ENCODE results near the gene TOMM34.

Gene TOMM34

DNA sequence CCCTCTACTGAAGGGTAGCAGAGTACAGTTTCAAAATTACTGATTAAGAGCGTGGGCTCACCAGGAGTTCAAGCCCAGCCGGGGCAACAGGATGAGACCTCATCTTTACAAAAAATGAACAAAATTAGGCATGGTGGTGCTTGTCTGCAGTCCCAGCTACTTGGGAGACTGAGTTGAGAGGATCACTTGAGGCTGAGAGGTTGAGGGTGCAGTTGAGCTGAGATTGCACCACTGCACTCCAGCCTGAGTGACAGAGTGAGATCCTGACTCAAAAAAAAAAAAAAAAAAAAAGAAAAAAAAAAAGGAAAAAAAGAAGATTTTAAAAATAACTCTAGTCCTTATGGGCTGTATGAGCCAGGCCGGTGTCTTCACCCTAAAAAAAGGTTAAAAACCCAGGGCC is 31.6 kb downstream of the TOMM34 start:
- DNase-seq = no peak

DNA sequence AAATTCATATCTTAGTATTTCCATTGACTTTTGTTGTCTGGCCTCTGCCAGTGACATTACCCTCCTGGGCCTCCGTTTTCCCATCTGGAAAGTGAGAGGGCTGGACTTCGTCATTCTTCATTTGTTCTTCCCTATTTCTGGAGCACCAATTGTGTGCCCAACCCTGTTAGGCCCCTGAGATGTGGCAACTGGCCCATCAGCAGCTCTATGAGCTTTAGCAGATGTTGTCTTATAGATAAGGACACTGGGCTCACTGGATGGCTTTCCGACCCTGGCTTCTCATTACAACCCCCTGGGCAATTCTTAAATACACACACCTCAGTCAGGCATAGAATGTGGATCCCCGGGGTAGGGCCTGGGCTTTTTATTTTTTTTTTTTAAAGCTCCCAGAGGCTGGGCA is 35.7 kb downstream of the TOMM34 start:
- no peak for DNase-seq

DNA sequence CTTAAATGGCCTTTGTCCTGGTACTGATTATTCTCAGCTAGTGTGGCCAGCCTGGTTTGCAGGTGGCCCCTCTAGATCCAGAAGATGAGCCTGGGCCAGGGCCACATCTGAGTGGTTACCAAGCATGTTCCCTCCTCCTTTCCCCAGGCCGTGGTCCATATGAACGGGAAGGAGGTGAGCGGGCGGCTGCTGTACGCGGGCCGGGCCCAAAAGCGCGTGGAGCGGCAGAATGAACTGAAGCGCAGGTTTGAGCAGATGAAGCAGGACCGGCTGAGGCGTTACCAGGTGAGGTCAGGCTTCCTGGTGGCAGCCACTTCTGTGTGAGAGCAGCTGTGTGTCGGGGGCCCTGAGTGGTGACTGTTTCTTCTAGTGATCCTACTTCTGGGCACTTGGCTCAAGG is 38.8 kb downstream of the TOMM34 start:
- no peak for DNase-seq

DNA sequence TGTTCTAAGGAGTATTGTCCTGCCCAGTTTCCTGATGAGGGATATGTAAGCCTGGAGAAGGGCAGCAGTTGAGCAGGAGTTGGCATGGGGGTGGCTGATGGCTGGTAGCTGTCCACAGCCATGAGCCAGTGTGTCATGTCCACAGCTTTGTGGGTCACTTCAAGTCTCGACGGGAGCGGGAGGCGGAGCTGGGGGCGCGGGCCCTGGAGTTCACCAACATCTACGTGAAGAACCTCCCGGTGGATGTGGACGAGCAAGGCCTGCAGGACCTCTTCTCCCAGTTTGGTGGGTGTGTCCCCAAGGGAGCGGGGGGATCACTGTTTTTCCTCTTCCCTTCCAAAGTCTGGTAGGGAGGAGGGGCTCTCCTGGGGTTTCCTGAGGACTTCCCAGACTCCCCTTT is 41.4 kb downstream of the TOMM34 start:
- no peak for DNase-seq

DNA sequence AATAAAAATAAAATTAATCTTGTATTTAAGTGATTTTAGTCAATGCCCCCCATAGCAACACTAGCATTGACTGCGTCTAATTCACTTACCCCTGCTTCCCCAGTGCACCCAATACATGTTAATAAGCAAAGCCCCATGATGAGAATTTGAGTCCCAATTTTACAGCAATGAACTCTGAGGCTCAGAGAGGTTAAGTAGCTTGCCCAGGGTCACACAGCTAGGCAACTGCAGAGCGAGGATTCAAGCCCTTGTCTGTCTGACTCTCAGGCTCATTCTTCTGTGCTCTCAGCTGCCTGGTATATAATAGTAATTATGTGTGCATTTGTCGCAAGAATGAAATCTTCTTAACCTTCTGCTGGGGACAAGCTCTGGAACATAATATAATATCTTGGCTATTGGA is 41.9 kb downstream of the TOMM34 start:
- DNase-seq = no peak

DNA sequence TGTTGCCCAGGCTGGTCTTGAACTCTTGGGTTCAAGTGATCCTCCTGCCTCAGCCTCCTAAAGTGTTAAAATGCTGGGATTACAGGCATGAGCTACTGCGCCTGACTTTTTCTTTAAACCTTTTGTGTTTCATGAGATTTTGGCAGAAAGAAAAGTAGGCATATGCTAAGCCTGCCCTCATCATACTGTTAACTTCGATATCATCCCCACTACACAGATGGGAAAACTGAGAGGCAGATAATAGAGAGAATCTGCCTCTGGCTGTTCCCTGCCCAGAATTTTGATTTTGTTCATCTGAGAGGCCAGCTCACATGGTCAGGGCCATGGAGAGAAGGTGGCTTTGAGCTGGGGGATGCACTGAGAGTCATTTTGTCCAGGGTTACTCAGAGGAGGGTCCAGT is 42.8 kb downstream of the TOMM34 start:
- DNase-seq = no peak

DNA sequence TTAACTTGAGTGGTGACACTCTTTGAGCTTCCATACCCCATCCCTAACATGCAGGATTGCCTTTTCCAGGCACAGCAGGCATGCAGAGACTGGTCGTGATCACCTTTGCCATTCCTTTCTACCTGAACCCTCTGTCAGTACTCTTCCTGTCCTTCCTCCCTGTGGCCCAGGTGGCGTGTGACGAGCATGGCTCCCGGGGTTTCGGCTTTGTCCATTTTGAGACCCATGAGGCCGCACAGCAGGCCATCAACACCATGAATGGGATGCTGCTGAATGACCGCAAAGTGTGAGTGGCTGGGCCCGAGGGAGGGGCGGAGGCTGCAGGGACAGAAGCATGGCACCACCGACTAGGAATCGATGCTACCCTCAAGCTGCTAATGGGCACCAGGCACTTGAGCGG is 43.6 kb downstream of the TOMM34 start:
- no peak for DNase-seq

DNA sequence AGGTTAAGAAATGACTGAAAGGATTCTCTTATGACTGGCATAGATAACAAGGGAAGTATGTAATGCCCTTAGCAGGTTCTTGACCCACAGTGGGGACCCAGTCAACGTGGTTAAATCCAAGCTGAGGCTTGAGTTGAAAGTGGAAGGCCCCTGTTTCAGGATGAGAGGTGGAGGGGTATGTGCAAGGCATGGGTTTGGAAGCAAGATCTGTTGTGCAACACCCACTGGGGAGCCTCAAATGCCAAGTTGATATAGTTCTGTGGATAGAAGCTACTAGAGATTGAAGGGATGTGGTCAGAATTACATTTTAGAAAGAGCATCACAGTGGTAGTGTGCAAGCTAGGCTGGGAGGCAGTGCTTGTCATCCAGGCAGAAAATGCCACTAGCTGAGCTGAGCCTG is 45.3 kb downstream of the TOMM34 start:
- DNase-seq = no peak

DNA sequence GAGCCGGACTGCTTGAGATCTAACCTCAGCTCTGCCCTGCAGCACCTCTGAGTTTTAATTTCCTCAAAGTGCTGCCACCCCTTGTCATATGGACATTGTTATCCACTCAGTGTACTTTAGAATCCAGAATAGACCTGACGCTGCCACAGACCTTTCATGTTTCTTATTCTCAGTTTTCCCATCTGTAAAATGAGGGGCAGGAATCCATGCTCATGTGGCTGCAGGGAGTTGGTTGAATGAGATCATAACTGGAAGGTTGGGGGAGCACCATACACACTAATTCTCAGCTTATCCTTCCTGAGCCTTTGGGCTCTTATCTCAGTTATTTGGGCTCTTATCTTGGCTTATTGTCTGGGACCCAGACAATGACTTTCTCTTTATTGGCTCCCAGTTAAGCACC is 48.0 kb downstream of the TOMM34 start:
- DNase-seq = no peak

DNA sequence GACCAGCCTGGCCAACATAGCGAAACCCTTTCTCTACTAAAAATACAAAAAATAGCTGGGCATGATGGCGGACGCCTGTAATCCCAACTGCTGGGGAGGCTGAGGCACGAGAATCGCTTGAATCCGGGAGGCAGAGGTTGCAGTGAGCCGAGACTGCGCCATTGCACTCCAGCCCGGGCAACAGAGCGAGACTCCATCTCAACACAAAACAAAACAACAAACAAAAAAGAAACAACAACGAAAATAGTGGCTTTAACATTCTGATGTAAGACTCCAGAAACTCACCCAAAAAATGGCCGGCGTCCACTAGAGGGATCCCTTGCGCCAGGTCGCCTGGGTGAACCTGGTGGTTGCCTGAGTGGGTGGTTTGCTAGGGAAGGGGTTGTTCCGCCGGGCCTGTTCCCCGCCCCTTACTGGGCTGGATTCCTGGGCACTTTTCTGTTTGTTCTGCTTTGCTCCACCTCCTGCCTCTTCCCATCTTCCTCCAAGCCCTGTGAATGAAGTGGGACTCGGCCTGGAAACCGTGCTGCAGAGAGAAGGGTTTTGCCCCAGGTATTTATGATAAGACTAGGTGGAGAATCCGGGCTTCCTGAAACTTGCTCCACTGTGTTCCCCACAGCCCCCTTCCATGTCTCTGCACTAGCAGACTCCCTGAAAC is 48.8 kb downstream of the TOMM34 start:
- DNase-seq = peak; percentile 9

DNA sequence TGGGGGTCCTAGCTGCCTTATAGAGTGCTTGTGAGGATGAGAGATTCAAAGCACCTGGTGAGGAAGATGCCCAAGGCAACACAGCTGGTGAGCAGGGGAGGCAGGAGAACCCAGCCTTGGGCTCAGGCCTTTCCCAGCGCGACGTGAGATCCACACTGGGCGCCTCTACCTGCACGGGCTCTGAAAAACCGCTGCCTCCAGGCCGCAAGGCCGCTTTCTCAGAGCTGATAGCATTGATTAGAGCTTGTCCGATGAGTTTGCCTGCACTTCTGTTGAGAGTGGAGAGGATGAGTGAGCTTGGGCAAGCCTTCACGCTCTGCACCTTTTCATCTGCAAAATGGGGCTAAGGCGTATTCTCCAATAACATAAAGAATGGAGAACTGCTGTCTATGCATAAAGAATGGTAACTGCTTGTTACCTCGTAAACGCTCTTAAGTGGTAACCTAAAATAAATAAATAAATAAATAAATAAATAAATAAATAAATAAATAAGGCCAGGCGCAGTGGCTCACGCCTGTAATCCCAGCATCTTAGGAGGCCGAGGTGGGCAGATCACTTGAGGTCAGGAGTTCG is 49.4 kb downstream of the TOMM34 start:
- no peak for DNase-seq

DNA sequence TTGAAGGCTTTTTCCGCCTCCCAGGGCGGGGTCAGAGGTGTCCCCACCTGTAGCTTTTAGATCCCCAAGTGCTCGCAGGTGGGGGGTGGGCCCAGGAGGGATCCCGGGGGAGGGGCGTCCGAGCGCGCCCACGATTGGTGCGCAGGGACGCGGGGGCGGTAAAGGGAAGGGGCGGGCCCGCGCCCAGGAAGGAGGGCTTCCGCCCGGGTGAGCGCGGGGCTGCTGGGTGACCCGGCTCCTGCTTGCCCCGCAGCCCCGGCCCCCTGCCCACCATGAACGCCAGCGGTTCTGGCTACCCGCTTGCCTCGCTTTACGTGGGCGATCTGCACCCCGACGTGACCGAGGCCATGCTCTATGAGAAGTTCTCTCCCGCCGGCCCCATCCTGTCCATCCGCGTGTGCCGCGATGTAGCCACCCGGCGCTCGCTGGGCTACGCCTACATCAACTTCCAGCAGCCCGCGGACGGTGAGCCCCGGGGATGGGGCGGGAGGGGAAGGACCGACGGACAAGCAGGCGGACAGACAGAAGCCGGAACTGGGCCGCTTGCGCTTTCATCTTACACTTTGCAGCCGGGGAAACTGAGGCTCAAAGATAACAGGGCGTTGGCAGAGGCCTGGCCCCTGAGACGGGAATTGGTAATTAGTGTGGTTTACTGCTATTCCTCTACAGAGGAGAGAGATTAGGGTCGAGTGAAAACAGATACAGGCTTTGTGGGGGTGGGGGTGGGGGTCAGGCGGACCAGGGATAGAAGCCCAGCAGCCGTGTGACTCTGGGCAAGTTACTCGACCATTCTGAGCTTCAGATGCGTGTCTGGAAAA is 50.1 kb downstream of the TOMM34 start, which contains the start of gene PABPC1L:
Gene PABPC1L, plus strand, starts transcription at position 189 of the 818 bp plus-strand sequence. Its CDS starts 84 bp downstream, at position 273.
- DNase-seq = peak; percentile 76

DNA sequence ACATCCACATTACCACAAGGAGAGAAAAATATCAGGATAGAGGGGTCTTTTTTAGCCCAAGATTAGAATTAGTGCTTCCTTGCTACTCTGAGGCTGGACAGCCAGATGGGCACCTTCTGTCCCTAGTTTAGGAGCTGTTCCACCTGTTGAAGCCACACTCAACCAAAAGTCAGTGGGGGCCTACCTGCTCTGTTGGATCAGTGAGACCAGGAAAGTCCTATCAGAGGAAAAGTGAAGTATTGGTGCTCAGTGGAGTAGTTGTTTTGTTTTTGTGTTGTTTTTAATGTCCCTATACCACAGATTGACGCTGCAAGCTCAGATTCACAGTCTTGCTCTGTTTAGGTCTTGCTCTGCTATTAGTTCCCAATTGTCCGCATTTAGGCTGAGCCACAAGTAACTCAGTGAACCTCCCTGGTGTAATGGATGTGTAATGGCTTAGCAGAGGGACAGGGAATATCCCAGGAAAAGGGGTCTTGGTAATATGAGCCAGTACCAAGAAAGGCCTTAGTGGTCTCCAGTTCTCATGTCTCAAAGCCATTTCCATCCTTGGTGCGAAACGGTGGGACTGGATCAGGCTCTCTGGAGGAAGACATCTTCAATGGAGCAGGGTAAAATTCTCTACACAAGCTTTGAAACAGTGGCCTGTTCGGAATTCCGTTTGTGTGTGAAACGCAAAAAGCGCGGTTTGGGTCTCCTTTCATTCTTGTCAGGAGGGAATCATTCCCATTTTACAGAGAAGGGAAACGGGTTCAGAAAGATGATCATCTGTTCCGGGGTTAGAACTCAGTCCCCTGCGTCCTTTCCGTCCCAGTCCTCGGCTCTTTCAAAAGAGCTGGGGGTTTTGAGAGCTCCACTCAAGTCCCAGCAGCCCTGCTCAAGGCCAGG is 51.0 kb downstream of the TOMM34 start:
- no peak for DNase-seq

DNA sequence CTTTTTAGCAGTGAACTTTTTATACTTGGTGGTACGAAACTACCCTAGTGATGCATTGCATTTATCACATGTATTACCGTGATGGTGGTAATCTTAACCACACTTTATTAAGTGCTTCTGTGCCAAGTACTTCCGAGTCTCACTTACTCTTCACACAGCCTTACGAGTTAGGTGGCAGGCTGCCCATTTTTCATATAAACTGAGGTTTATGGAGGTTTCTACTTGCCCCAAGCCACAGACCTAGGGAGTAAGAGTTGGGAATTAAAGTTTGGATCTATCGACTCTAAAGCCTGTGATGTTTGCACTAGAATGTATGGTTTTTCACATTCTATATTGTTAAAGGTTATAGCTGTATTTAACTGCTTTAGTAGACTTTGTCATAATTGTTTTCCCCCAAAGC is 55.8 kb downstream of the TOMM34 start:
- DNase-seq = no peak

DNA sequence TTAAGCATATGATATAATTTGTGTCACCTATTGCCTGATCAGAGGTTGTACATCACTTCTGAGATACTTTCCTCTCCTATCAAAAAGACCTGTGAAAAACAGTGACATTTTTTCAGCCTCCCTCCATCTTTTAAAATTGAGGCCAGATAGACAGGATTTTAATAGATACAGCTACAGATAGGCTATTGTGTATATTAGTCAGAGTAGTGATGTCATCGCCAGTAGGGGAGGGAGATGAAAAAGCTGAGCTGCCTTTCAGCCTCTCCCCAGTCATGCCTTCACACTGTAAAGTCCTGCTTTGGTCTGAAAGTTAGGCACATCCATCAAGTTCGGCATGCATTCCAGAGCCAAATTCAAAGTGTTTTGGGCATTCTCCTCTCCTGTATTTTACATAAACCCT is 58.2 kb downstream of the TOMM34 start:
- no peak for DNase-seq

DNA sequence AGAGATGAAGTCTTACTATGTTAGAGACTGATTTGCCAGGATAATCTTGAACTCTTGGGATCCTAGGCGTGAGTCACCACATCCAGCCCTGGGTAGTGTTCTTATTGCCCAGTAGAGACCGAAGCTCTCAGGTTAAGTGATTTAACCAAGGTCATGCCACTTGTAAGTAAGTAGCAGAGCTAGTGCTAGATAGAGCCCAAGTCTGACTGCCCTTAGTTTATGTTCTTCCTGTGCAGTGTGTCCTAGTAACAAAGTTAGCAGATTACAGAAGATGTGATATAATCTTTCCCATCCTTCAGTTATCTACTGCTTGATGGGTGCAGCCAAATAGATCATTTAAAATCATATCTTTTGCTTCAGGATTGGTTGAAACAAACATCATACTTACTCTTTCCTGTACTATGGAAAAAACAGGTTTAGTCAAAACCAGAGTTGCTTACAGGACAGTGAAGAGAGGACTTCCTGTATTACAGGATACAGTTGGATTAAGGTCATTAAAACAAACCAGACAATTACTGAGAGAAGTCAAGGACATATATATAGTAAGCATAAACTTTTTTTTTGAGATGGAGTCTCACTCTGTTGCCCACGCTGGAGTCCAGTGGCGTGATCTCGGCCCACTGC is 59.9 kb downstream of the TOMM34 start:
- DNase-seq = no peak

DNA sequence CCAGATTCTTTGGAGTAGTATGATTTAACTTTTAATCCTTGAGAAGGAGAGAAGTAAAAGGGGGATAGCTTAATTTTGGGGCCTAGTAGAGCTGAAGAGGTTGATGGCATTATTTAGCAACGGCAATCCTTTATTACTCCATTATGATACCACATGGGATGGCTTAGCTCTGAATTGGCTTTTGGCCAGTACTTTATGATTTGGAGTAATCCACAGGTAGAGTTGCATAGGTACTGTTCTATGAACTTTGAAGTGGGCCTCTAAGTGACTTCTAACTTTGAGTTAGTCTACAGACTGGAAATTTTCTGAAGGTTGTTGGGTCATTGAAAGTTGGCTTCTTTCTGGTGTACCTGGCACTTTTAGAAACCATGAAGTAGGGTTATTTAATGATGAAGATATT is 63.1 kb downstream of the TOMM34 start:
- DNase-seq = no peak

DNA sequence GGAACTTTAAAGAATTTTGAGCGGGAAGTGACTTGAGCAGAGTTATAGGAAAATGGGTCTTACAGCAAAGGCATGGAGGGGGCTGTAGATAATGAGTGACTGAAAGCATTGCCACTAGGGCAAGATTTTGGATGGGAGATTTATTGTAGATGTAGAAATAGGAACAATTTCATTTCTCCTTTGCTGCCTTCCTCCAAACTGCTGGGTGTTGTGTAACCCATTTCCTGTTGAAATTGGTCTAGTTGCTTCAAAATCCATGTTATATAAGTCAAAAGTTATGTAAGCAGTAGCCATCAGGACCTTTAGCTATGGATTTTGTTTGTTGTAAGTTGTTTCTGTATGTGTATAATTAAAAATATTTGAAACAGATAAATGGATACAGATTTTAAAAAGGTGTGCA is 63.6 kb downstream of the TOMM34 start:
- no peak for DNase-seq

DNA sequence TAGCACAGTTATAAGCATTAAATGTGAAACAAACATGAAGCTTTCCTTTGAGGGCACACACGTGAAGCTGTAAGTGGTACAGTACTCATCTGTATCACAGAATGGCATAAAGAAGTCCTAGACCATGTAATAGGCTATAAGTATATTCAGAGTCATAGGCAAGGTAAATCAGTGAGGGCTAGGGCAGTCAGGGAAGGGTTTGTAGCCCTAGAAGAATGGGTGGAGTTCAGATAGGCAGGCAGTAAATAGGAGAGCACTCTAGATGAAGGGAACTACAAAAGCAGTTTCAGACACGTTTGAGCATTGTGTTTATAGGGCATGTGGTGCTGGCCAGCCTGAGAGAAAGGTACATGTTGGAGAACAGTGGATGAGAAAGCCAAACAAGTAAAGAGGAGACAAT is 65.2 kb downstream of the TOMM34 start:
- DNase-seq = no peak

Measured in effector CD8-positive, alpha-beta T cell (primary cell).